Peyer's patch (tissue), 4 donors: Measurements from ENCODE around the gene PWP1.

ENCODE experiments used
- POLR2A ChIP-seq, 2 donors: fragments of 450-650 bp; IDR thresholded peaks; one replicate each; pipeline ENCODE4 v1.5.1; 2017; ENCODE audit warnings: antibody characterized with exemption in 2 of 2, mild to moderate bottlenecking in 2 of 2, moderate library complexity in 2 of 2
- TF ChIP-seq, protein P1 (sequence below), 6 experiments: fragments of 450-650 bp in 4 of 6; fragments of 200-600 bp in 2 of 6; sonication (generic) in 1 of 6; IDR thresholded peaks; one replicate each; pipeline ENCODE4 v1.5.1; 2017 to 2019; ENCODE audit warnings: antibody characterized with exemption in 6 of 6, mild to moderate bottlenecking in 3 of 6, moderate library complexity in 1 of 6

DNA sequence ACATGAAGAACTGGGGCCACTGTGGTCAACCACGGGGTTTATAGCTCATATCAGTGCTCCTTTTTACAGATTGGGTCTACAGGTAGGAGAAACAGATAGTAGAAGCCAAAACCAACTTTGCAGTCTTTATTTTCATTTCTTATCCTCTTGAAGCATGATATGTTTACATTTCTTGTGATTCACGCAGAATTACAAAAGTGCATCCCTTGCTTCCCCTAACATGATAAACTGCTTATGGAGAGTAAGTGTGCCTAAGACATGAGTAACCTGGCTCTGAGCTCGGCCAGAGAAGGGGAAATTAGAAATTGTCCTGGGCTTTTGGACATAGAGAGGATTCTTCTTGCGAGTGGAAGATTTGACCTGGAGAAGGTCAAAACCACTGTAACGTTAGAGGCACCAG is 18.4 kb downstream of the PWP1 start:
- TF ChIP-seq, protein P1, sequence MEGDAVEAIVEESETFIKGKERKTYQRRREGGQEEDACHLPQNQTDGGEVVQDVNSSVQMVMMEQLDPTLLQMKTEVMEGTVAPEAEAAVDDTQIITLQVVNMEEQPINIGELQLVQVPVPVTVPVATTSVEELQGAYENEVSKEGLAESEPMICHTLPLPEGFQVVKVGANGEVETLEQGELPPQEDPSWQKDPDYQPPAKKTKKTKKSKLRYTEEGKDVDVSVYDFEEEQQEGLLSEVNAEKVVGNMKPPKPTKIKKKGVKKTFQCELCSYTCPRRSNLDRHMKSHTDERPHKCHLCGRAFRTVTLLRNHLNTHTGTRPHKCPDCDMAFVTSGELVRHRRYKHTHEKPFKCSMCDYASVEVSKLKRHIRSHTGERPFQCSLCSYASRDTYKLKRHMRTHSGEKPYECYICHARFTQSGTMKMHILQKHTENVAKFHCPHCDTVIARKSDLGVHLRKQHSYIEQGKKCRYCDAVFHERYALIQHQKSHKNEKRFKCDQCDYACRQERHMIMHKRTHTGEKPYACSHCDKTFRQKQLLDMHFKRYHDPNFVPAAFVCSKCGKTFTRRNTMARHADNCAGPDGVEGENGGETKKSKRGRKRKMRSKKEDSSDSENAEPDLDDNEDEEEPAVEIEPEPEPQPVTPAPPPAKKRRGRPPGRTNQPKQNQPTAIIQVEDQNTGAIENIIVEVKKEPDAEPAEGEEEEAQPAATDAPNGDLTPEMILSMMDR (IDR thresholded peaks at IDR 0.05) = no peak
- no peak for TF ChIP-seq POLR2A (IDR thresholded peaks at IDR 0.05)
